ENCODE results near the gene RNASE13. TPM values are rescaled to one million over a fixed set of nuclear protein-coding genes. Genes with fewer than 3 reads are reported as not detected.

The RNASE13 gene
- total and polyA plus RNA-seq, 2 experiments from 2014 or later, result not detected

GRCh38 chr14:20998139-20998538 is 36.5 kb downstream of the RNASE13 start:
- H3K9ac ChIP-seq, result no peak overlapping the region
- H2AFZ ChIP-seq, result no peak overlapping the region
- H3K27ac ChIP-seq, result peak overlapping the region; percentile 54
- DNase-seq, result no peak
- no peak overlapping the region for H3K4me3 ChIP-seq
- 60 to 62% methylated on average over 3 of the region's 3 CpGs for WGBS, 2 experiments (ENCODE audit: low coverage in 1 of 2, low lambda C conversion rate in 2 of 2, missing lambda C conversion rate in 2 of 2)
- H3K36me3 ChIP-seq (ENCODE audit: low read depth), result peaks cover 24% of the 10 kb centered on the region
- no peaks in the 10 kb centered on the region for H3K9me2 ChIP-seq (ENCODE audit: insufficient read depth)
- H3K4me2 ChIP-seq (ENCODE audit: unreplicated experiment), result no peak overlapping the region
- H3K9me3 ChIP-seq (ENCODE audit: low read depth), result no peaks in the 10 kb centered on the region
- H3K4me1 ChIP-seq (ENCODE audit: insufficient read depth), result peaks cover 11% of the 10 kb centered on the region
- peaks cover 23% of the 10 kb centered on the region for H3F3A ChIP-seq (ENCODE audit: insufficient read depth)
- no peaks in the 10 kb centered on the region for H4K20me1 ChIP-seq (ENCODE audit: insufficient read depth)
- H3K79me2 ChIP-seq (ENCODE audit: insufficient read depth), result no peaks in the 10 kb centered on the region; the same call in 1 of the 2 replicates
- TF ChIP-seq EZH2 (IDR thresholded peaks at IDR 0.05; ENCODE audit: insufficient read depth, poor library complexity, severe bottlenecking), result no peak
- no peak for TF ChIP-seq EZH2phosphoT487 (IDR thresholded peaks at IDR 0.05; ENCODE audit: insufficient read depth, low read depth)
- in situ Hi-C loops (cut with MboI), result no loop called here
- no peaks in the 10 kb centered on the region for H3K27me3 ChIP-seq (replicated peaks; ENCODE audit: insufficient read depth)

DNA sequence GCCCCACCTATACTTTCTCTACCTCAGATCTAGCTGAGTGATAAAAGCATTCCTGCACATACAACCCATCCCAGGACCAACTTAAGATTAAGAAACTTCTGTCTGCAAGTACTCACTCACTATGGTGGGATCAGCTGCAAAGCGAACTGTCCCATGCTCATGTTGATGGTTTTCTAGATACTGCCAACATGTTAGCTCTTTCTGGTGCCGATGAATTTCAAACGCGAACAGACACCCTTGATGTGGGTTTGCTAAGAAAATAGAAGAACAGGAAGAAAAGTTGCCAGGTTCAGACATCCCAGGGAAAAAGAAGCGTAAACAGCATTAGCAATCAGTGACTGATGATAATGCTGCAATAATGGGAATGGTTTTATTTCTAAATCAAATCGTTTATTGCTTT is 37.0 kb downstream of the RNASE13 start:
- no peak for DNase-seq
- Histone ChIP-seq H3K79me2 (ENCODE audit: insufficient read depth) (peaks cover 6% of the 10 kb centered on the region; the same call in 1 of the 2 replicates), H3K36me3 (ENCODE audit: low read depth) (peaks cover 30% of the 10 kb centered on the region), H3K4me3 (no peak overlapping the region), H3K9me3 (ENCODE audit: low read depth) (no peaks in the 10 kb centered on the region), H3K4me2 (ENCODE audit: unreplicated experiment) (no peak overlapping the region), H4K20me1 (ENCODE audit: insufficient read depth) (no peaks in the 10 kb centered on the region), H3F3A (ENCODE audit: insufficient read depth) (peaks cover 23% of the 10 kb centered on the region), H3K9me2 (ENCODE audit: insufficient read depth) (no peaks in the 10 kb centered on the region), H2AFZ (no peak overlapping the region), H3K27me3 (replicated peaks; ENCODE audit: insufficient read depth) (no peaks in the 10 kb centered on the region), H3K27ac (no peak overlapping the region), H3K9ac (no peak overlapping the region), H3K4me1 (ENCODE audit: insufficient read depth) (peaks cover 11% of the 10 kb centered on the region)
- in situ Hi-C loops (cut with MboI), result no loop called here
- WGBS, 2 experiments (ENCODE audit: low coverage in 1 of 2, low lambda C conversion rate in 2 of 2, missing lambda C conversion rate in 2 of 2), result 65 to 71% methylated on average over 6 of the region's 6 CpGs
- TF ChIP-seq EZH2phosphoT487 (IDR thresholded peaks at IDR 0.05; ENCODE audit: insufficient read depth, low read depth), result no peak
- no peak for TF ChIP-seq EZH2 (IDR thresholded peaks at IDR 0.05; ENCODE audit: insufficient read depth, poor library complexity, severe bottlenecking)

GRCh38 chr14:20997115-20997514 is 37.5 kb downstream of the RNASE13 start:
- Histone ChIP-seq H3K27ac (no peak overlapping the region), H3F3A (ENCODE audit: insufficient read depth) (peaks cover 23% of the 10 kb centered on the region), H3K9ac (no peak overlapping the region), H2AFZ (no peak overlapping the region), H3K9me3 (ENCODE audit: low read depth) (no peaks in the 10 kb centered on the region), H4K20me1 (ENCODE audit: insufficient read depth) (no peaks in the 10 kb centered on the region), H3K27me3 (replicated peaks; ENCODE audit: insufficient read depth) (no peaks in the 10 kb centered on the region), H3K4me2 (ENCODE audit: unreplicated experiment) (no peak overlapping the region), H3K36me3 (ENCODE audit: low read depth) (peaks cover 34% of the 10 kb centered on the region), H3K9me2 (ENCODE audit: insufficient read depth) (no peaks in the 10 kb centered on the region), H3K79me2 (ENCODE audit: insufficient read depth) (peaks cover 10% of the 10 kb centered on the region), H3K4me3 (no peak overlapping the region), H3K4me1 (ENCODE audit: insufficient read depth) (peaks cover 11% of the 10 kb centered on the region)
- no peak for DNase-seq
- 75 to 77% methylated on average over 4 of the region's 4 CpGs for WGBS, 2 experiments (ENCODE audit: low coverage in 1 of 2, low lambda C conversion rate in 2 of 2, missing lambda C conversion rate in 2 of 2)
- in situ Hi-C loops (cut with MboI), result no loop called here
- TF ChIP-seq EZH2phosphoT487 (IDR thresholded peaks at IDR 0.05; ENCODE audit: insufficient read depth, low read depth), result no peak
- no peak for TF ChIP-seq EZH2 (IDR thresholded peaks at IDR 0.05; ENCODE audit: insufficient read depth, poor library complexity, severe bottlenecking)

DNA sequence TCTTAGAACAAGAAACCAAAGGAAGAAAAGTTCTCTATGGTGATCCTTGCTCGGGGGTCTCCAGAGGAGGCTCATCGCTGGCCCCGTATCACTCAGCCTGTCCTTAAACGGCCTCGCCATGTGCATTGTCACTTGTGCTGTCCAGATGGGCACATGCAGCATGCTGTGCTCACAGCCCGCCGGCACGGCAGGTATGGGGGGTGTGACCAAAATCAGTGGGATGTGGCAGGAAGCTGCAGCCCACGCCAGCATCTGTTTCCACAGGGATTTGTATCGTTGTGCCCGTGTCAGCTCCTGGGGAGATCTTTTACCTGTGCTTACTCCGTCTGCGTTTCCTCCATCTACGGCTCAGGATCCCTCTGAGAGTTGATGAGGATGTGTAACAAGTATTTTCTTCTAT is 38.1 kb downstream of the RNASE13 start:
- peaks cover 16% of the 10 kb centered on the region for H3K79me2 ChIP-seq (ENCODE audit: insufficient read depth)
- WGBS, 2 experiments (ENCODE audit: low coverage in 1 of 2, low lambda C conversion rate in 2 of 2, missing lambda C conversion rate in 2 of 2), result 89 to 91% methylated on average over 14 of the region's 14 CpGs
- in situ Hi-C loops (cut with MboI), result no loop called here

More for the DNA sequence above, 38.1 kb downstream of the RNASE13 start:
- DNase-seq, result no peak
- no peak overlapping the region for H3K27ac ChIP-seq
- H2AFZ ChIP-seq, result no peak overlapping the region
- H3K4me3 ChIP-seq, result no peak overlapping the region
- H3K9ac ChIP-seq, result no peak overlapping the region
- TF ChIP-seq EZH2 (IDR thresholded peaks at IDR 0.05; ENCODE audit: insufficient read depth, poor library complexity, severe bottlenecking) (no peak), EZH2phosphoT487 (IDR thresholded peaks at IDR 0.05; ENCODE audit: insufficient read depth, low read depth) (no peak)
- H3F3A ChIP-seq (ENCODE audit: insufficient read depth), result peaks cover 23% of the 10 kb centered on the region
- H3K27me3 ChIP-seq (replicated peaks; ENCODE audit: insufficient read depth), result no peaks in the 10 kb centered on the region
- H3K9me2 ChIP-seq (ENCODE audit: insufficient read depth), result no peaks in the 10 kb centered on the region
- H3K9me3 ChIP-seq (ENCODE audit: low read depth), result no peaks in the 10 kb centered on the region
- H4K20me1 ChIP-seq (ENCODE audit: insufficient read depth), result no peaks in the 10 kb centered on the region
- H3K4me1 ChIP-seq (ENCODE audit: insufficient read depth), result peaks cover 14% of the 10 kb centered on the region
- H3K4me2 ChIP-seq (ENCODE audit: unreplicated experiment), result no peak overlapping the region
- peaks cover 38% of the 10 kb centered on the region for H3K36me3 ChIP-seq (ENCODE audit: low read depth)

Measured in GM23248 (cell line).